ENCODE data around the gene UBE2J2.

Gene UBE2J2

DNA sequence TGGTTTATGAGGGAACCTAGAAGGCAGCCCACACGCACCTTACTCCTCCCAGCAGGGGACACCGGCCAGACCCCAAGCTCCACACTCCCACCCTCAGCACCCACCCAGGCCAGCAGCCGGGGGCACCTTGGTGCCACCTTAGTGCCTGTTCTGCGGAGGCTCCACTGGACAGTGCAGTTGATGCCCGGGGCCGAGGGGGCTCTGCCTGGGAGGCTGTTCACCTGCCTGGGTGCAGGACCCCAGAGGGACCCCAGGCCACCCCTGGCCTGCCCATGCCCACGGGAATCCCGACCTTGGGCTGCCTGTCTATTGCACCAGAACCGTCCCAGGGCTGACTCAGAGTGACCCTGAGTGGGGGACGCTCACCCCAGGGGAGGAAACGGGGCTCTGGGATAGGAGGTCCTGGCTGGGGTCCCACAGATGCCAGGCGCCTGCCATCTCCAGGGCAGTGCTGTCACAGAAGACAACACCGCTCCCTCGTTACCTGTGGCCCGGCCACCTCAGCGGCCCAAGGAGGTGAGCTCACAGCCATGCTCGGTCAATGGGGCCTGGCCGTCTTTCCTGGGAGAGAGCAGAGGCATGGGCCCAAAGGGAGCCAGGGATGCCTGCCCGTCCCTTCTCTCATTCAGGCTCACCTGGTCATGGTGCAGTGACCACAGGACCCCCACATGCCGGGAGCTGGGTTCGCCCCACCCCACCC is 7.3 kb upstream of the UBE2J2 start:
- no peak for DNase-seq

DNA sequence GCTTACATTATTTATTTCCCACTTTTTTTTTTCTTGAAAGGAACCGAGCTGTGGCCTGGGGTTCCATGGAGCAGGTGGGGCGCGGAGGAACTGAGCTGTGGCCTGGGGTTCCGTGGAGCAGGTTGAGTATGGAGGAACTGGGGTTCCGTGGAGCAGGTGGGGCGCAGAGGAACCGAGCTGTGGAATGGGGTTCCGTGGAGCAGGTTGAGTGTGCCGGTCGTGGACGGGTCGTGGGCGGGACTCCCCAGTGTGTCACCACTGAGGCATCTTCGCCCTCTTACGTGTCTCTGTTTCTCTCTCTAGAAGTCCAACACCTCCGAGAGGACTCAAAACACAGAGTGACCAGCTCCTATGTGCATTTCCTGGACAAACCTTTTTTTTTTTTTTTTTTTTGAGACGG is 5.4 kb upstream of the UBE2J2 start:
- no peak for DNase-seq

DNA sequence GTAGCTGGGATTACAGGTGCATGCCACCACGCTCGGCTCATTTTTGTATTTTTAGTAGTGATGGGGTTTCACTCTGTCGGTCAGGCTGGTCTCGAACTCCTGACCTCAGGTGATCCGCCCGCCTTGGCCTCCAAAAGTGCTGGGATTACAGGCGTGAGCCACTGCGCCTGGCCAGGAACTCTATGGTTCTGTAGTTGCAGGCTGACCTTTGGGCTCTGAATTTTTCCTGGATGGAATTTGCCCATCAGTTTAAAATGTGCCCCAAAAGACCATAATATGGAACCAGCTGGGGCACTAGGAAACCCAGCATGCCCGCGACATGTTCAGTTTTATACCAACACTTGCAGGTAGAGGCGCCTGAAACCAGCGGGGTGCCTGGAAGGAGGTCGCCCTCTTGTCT is 5.0 kb upstream of the UBE2J2 start:
- no peak for DNase-seq

DNA sequence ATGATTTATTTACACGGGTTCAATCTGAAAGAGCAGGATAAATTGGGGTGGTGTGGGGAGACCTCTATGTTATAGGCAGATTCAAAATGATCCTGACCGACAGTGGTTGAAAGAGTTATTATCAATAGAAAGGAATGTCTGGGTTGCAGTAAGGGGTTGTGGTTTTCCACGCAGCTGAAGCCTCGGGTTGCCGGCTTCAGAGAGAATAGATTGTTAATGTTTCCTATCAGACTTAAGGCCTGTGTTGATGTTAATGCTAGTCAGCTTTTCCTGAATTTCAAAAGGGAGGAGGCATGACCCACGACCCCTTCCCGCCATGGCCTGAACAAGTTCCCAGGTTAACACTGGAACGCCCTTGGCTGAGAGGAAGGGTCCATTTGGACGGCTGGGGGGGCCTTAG is 2.2 kb upstream of the UBE2J2 start:
- DNase-seq = no peak

DNA sequence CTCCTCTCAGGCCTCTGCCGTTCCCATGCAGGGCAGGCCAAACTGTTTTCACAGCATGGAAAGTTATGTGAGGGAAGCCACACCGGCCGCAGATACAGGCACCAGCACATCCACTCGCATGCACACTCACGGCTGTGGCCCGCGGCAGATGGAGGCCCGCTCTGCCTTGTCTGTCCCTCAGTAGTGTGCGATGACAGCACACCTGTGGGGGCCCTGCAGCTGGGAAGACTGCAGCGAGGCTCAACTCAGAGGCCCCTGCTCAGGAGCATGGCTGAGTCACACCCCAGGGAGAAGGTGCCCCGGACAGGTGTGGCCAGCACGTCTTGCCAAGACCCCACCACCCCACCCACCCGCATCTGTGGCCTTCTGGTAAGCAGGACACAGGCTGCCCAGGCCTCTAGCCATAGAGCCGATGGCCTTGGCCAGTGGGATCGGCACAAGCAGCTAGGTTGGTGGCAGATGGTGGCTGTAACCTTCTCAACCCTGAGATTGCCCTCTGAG is 1.3 kb upstream of the UBE2J2 start:
- DNase-seq = no peak

DNA sequence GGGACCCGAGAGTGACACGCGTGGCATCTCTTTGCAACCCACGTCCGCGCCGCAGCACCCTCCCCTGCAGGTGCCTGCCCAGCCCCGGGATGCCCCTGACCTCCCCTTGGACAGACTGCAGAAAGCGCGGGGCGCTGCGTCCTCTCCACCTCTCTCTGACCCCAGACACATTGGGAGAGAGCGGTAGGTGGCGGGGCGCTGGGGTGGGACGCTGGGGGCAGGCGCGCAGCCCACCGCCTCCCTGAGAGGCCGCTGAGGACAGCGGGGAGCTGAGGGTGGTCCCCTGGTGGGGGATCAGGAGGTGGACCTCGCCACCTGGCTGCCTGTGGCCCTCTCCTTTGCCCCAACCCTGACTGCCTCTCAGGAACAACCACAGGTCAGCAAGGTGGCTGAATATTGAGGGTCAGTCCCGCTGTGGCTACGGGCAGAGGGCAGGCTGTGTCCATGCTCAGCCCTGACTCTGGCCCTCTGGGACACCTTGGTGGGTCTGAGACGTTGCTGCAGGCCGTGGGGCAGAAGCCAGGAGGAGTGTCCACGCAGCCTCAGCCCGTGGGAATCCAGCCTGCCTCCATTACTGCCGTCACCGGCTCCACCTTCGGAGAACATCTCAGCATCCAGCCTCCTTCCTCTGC is 761 bp upstream of the UBE2J2 start:
- no peak for DNase-seq

DNA sequence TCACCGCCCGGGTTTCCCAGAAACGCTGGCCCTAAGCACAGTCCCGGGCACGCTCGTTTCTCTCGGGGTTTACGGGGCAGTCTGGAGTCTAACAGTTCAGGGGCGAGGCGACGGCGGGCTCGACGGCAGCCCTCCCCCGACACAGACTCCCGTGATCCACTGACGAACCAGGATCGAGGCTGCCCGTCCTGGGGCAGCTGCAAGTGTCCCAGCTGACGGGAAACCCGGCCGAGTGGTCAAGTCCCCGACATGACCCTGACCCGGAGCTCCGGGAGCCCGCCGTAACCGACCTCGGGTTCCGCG is 494 bp downstream of the UBE2J2 start:
- no peak for DNase-seq

DNA sequence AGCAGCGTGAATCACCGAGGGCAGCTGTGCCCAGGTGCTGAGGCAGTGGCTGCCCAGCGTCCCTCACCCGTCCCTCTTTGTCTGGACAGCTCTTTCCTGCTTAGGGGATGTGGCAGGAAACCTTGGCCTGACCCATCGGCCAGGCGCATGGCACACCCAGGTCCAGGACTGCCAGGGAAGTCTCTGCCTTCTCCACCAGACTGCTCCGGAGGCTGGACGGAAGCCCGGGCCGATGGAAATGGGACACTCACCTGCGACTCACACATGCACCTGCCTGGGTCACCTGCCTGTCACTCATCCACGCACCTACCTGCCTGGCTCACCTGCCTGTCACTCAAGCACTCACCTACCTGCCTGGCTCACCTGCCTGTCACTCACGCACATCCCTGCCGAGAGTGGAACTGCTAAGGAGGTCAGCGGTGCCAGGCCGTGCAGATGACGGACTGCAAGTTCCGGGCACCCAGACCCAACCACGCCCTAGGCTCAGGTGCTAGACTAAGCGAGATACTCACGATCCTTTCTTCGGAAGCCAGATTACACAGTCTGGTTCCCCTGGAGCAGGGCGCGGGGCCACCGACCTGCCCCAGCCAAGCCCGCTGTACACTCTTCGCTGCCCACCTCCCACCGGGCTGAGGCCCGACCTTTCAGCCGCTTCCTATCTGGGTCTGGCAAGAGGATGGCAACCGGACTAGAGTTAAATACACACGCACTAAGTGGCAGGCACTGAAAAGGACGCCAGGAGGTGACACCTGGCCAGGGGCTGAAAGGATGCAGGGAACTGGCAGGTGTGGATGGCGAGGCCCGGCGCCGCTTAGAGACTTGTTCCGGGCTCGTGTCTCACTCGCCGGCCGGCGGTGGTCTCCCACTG is 1.1 kb downstream of the UBE2J2 start:
- DNase-seq = no peak

DNA sequence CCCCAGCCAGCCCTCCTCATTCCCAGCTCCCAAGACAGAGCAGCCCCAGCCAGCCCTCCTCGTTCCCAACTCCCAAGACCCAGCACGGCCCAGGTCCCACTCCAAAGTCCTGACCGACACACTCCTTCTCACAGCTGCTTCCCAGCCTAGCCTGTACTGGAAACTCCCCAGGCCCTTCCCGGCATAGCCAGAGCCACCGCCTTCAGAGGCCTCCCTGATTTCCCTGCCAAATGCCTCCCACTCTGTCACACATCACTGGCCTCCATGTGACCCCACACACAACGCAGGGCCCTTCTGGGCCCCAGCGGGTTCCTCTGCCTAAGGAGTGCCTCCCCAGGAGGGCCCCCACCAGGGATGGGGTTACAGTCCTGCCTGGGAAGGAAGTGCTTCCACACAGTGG is 2.8 kb downstream of the UBE2J2 start:
- DNase-seq = no peak

DNA sequence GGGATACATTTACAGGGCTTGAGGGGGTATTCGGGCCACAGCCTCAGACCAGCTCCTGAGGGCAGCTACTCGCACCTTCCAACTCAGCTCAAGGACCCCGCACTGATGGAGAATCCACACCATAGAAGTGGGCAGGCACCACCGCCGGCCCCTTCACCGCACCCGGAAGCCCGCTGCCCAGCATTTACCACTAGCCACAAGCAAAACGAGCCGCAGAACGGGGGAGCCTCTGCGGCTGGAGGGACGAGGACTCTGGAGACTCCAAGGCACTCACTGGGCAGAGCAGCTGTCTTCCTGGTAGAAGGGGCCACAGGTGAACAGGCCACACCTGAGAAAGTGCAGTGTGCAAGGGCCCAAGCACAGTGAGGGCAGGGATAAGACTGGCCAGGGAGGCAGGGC is 5.4 kb downstream of the UBE2J2 start:
- DNase-seq = no peak

DNA sequence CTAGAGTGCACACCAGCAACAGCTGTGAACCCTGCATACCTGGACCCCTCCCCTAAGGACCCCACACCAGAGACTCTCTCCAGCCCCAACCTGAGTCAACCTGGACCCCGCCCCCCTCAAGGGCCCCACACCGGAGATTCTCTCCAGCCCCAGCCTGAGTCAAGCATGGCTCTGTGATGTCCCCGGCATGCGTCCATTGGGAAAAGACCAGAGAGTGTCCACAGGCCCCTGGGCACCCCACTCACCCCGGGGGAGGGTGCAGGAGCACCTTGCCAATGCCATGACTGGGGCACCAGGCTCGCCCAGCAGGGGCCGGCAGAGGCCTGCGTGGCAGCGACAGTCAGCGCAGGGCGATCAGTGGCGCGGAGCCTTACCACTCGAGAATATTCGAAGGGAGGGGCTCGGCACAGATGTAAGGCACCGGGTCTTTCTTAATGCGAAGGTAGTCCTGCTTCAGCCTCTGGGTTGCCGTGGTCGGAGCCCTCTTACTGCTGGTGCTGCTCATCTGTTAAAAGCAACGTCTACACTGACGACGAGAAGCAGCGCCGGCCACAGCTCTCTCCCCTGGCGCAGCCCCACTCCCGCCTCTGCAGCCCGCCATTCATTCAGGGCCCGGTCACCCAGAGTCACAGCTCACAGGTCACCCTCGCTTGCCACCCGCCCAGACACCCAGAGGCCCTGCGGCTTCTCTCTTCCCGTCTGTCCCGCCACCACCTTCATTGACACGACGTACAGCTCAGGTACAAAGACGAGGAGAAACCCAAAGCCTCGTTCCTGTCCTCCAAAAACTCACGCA is 6.0 kb downstream of the UBE2J2 start:
- DNase-seq = no peak

DNA sequence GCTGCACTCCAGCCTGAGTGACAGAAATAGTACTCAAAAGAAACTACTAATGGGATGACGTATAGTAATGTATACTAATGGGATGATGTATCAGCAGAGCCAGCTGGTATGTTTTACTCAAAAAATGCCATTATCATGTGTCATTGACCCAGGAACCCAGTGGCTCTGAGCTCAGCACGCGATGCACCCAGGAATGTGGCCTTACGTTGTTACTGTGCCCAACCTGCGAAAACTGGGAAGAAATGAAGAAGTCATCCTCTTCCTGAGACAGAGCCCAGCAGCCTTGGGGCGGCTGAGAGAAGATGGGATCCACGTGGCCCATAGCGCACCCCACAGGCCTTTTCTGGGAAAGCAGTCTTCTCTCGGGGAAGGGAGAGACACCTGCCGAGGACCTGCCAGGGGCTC is 8.8 kb downstream of the UBE2J2 start:
- peak; percentile 51 for DNase-seq

DNA sequence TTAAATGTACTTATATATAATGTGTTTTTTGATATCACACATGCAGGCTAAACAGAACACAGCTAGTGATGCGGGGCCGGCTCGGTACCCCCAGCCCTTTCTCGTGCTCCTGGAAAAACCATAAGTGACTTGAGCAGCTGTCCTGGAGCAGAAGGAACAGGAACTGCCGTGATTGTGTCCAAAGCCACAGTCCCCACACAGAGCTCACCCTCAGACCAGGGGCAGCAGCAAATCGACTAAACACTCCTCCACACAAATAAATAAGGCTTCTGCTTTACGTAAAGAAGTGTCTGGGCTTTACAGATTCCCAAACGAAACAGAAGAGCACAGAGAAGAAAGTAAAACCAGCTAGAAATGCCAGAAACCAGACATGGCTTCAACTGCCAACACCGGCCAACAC is 9.6 kb downstream of the UBE2J2 start:
- no peak for DNase-seq

DNA sequence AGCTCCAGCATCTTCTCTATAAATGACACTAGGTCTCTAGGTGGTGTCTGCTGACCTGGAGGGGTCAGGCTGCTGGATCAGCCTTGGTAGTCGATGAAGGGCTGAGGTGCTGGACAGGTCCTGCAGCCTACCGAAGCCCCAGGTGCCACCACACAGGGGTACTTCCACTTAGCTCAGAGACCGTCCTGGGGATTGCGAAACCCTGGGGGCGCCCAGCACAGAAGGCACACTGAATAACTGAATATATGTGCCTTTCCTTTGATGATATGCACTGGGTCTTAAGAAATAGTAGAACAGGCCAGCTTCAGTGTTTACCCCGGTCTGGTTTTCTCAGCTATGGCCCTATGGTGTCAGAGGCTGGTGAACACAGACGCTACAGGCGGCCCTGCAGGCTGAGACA is 10.9 kb downstream of the UBE2J2 start:
- DNase-seq = no peak

DNA sequence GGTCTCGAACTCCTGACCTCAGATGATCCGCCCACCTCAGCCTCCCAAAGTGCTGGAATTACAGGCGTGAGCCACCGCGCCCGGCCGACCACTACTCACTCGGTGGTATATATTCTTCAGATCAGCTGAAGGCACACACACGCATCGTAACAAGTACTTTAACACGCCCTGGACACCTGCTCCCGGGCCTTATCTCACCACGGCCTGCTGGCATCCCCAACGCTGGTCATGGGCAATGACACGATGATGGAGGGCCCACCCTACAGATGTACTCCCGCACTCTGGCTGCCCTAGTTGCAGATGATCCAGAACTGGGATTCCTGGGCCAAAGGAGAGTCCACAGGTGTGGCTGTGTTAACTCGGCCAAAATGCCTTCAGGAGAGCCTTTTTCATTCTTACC is 11.6 kb downstream of the UBE2J2 start:
- no peak for DNase-seq

DNA sequence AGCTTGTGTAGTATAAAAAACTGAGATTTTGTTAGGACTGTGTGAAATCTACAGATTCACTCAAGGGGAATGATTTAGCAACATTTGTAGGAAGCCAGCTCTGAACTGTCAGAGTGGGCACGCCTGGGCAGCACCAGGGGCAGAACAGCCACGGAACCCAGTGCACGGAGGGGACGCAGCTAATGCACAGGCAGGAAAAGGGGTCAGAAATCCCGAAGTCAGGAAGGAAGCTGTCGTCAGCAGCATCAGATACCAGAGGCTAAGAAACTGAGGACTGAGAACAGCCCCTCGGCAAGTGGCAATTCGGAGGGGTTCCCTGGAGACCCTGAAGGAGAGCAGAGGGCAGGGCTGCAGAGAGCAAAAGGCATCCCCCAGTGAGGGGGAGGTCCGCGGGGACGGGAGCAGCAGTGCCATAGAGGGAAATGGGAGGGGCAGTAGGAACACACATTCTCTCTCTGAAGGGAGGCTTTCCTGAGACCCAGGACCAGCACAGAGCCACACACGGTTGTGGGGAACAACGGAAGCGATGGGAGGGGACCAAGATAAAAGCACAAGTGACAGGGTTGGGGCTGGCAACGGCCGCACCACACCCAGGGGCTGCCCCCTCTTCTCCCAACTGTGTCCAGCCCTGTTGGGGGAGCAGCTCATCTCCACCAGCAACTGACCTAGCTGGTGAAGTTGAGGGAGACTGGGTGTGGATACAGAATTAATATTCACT is 12.7 kb downstream of the UBE2J2 start:
- no peak for DNase-seq

DNA sequence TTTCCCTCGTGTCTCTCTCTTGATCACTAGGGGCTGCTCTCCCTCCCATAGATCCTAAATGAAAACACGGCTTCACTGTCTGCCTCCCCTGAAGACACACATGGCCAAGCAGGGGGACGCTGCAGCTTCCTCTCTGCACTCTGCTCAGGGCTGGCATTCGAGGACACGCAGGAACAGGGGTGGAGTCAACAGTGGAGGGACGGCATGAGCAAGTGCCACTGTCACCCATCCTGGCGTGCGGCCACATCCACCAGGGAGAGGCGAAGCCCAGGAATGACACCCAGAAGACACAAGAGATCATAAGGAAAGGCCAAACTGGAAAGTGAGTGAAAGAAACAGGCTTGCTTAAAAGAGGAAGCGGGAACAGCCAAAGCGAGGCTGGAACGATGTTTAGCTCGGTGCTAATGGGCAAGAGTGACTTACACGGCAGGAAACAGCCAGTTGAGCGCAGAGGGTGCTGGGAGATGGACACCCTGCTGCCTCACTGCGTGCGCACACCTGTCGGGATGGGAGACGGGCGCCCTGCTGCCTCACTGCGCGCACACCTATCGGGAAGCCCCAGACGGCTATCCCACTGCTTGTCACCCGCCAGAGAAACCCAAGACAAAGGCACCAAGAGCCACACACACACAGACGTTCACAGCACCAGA is 13.6 kb downstream of the UBE2J2 start:
- DNase-seq = no peak

DNA sequence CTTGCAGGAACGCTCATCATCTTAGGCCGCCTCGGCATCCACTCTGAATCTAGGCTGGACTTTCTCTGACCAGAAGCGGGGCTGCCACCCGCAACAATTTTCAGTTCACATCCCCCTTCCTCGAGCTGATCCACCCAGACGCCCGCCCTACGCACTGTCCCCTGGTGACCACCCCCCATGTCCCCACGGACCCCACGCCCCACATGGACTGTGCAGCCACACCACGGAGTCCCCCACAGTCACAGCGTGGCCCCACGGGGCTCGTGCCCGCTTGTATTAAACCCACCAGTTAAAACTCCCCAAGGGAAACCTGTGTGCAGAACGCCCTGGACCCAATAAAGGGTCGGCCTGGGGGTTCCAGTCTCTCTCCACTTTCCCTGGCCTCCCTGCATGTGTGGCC is 14.1 kb downstream of the UBE2J2 start:
- no peak for DNase-seq

DNA sequence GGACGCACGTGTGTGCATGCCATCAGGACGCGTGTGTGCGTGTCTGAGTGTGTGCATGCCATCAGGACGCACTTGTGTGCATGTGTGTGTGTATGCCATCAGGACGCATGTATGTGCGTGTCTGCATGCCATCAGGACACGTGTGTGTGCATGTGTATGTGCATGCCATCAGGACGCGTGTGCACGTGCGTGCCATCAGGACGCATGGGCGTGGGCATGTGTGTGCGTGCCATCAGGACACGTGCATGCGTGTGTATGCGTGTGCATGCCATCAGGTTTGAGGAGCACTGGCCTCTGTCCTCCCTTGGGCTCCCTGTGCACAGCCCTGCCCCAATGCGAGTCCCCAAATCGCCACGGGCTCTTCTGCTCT is 14.6 kb downstream of the UBE2J2 start:
- DNase-seq = no peak

DNA sequence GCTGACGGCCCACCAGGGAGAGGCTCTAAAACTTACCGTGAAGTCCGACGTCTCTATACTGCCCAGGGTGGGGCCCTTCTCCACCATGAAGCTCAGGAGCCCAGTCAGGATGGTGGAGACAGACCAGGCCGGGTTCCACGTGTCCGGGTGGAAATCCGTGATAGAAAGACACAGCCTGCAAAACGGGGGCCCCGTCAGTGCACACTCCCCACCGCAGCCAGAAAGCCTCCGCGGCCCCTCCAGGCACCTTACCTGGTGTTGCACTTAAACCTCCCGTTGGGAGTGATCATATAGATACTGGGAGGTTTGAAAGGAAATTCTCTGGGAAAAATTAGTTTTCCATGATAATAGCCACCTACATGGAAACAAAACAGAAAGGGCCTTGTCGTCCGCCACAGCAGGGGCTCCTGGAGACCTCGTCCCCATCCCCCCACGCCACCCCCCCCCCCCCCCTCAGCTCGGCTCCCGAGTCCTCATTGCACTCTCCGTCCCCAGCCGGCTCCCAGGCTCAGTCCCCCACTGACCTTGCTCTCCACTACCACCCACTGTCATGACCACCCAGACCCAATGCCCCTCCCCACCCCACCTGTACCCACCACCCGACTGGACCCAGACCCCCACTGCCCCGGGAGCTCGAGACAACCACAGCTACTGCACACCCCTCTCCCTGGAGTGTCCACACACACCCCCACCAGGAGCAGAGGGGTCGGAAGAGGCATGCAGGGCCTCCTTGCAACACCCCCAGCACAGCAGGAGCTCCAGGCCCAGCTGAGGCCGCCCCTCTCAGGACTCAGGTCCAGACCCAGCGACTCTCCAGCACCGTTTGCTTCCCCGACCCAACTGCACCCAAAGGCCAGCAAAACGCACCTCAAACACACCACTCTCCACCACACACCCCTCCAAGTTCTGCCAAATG is 16.4 kb downstream of the UBE2J2 start:
- no peak for DNase-seq

DNA sequence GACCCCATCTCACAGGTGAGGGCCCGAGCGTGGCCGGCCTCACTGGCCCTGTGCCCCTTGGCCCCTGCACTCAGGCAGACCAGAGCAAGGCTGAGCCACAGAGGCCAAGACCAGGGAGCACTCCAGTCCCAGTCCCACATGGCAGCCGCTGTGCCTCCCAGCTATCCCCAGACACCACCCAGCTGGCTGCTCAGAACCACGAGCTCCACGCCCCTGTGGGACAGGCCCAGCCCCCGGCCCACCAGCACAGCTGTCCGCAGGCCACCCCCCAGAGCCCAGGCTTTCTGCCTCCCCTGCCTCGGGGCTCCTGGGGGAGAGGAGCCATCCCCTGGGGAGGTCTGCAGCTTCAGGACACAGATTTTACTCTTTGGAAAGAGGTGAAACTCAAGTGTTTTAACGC is 18.0 kb downstream of the UBE2J2 start:
- DNase-seq = no peak
